ENCODE results near the gene NEUROD2. TPM values are rescaled to one million over a fixed set of nuclear protein-coding genes. Genes with fewer than 3 reads are reported as not detected.
A peak's percentile ranks its signal among the peaks of the same experiment; 100 is the strongest.

The NEUROD2 gene
- total and polyA plus RNA-seq, 2 experiments from 2014 or later = not detected

DNA sequence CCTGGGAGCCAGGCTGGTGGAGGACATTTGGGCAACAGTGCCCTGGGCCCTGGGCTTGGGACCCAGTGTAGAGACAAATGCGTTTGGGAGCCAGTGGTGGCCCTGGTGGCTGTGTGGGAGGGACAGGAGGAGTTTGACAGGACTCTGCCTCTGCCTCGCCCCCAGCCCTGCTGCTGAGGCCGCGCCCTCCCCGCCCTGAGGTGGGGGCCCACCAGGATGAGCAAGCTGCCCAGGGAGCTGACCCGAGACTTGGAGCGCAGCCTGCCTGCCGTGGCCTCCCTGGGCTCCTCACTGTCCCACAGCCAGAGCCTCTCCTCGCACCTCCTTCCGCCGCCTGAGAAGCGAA is 45.6 kb upstream of the NEUROD2 start:
- Mint-ChIP-seq H3K27ac (no peak overlapping the region), H3K4me1 (peaks cover 58% of the 10 kb centered on the region), H3K36me3 (ENCODE audit: low read depth) (peaks cover 10% of the 10 kb centered on the region), H3K9me3 (no peaks in the 10 kb centered on the region; the same call in 2 of the 3 replicates), H3K4me3 (no peak overlapping the region; the same call in 2 of the 3 replicates), H3K27me3 (ENCODE audit: insufficient read depth, low read depth, poor library complexity) (peaks cover 18% of the 10 kb centered on the region)
- no peak overlapping the region for H2AFZ ChIP-seq
- peak overlapping the region; percentile 43; the same call in 1 of the 2 replicates for H3K4me2 ChIP-seq
- ATAC-seq (peak; percentile 9), DNase-seq (ENCODE audit: low spot score) (no peak)
- H3K9me2 ChIP-seq (ENCODE audit: insufficient read depth) = no peaks in the 10 kb centered on the region
- peaks cover 18% of the 10 kb centered on the region for H3K4me1 ChIP-seq (ENCODE audit: insufficient read depth)
- H3K27ac ChIP-seq (ENCODE audit: low read depth) = 0 out of 2 replicates have a peak overlapping the region, but pooled peaks have one; percentile 55
- peaks cover 10% of the 10 kb centered on the region for H4K20me1 ChIP-seq (replicated peaks; ENCODE audit: insufficient read depth)
- peaks cover 13% of the 10 kb centered on the region; the same call in 1 of the 2 replicates for H3F3A ChIP-seq (replicated peaks; ENCODE audit: low read depth)
- H3K36me3 ChIP-seq (ENCODE audit: insufficient read depth) = no peaks in the 10 kb centered on the region
- peaks cover 8% of the 10 kb centered on the region; the same call in 1 of the 2 replicates for H3K79me2 ChIP-seq (replicated peaks; ENCODE audit: insufficient read depth)
- no peaks in the 10 kb centered on the region for H3K27me3 ChIP-seq (ENCODE audit: insufficient read depth)
- no peak overlapping the region for H3K4me3 ChIP-seq
- TF ChIP-seq POLR2AphosphoS5 (IDR thresholded peaks at IDR 0.05; ENCODE audit: low read depth) (no peak), ZNF114 (CRISPR knock-in tag; IDR thresholded peaks at IDR 0.05) (no peak), NANOG (IDR thresholded peaks at IDR 0.05; ENCODE audit: borderline replicate concordance) (no peak), ETS1 (IDR thresholded peaks at IDR 0.05) (no peak), EZH2 (IDR thresholded peaks at IDR 0.05; ENCODE audit: low read depth, unreplicated experiment) (no peak), STAT1 (IDR thresholded peaks at IDR 0.05; ENCODE audit: unreplicated experiment) (no peak), CREB1 (CRISPR knock-in tag; IDR thresholded peaks at IDR 0.05; ENCODE audit: low read depth) (no peak)
- TF ChIP-seq, protein P1, sequence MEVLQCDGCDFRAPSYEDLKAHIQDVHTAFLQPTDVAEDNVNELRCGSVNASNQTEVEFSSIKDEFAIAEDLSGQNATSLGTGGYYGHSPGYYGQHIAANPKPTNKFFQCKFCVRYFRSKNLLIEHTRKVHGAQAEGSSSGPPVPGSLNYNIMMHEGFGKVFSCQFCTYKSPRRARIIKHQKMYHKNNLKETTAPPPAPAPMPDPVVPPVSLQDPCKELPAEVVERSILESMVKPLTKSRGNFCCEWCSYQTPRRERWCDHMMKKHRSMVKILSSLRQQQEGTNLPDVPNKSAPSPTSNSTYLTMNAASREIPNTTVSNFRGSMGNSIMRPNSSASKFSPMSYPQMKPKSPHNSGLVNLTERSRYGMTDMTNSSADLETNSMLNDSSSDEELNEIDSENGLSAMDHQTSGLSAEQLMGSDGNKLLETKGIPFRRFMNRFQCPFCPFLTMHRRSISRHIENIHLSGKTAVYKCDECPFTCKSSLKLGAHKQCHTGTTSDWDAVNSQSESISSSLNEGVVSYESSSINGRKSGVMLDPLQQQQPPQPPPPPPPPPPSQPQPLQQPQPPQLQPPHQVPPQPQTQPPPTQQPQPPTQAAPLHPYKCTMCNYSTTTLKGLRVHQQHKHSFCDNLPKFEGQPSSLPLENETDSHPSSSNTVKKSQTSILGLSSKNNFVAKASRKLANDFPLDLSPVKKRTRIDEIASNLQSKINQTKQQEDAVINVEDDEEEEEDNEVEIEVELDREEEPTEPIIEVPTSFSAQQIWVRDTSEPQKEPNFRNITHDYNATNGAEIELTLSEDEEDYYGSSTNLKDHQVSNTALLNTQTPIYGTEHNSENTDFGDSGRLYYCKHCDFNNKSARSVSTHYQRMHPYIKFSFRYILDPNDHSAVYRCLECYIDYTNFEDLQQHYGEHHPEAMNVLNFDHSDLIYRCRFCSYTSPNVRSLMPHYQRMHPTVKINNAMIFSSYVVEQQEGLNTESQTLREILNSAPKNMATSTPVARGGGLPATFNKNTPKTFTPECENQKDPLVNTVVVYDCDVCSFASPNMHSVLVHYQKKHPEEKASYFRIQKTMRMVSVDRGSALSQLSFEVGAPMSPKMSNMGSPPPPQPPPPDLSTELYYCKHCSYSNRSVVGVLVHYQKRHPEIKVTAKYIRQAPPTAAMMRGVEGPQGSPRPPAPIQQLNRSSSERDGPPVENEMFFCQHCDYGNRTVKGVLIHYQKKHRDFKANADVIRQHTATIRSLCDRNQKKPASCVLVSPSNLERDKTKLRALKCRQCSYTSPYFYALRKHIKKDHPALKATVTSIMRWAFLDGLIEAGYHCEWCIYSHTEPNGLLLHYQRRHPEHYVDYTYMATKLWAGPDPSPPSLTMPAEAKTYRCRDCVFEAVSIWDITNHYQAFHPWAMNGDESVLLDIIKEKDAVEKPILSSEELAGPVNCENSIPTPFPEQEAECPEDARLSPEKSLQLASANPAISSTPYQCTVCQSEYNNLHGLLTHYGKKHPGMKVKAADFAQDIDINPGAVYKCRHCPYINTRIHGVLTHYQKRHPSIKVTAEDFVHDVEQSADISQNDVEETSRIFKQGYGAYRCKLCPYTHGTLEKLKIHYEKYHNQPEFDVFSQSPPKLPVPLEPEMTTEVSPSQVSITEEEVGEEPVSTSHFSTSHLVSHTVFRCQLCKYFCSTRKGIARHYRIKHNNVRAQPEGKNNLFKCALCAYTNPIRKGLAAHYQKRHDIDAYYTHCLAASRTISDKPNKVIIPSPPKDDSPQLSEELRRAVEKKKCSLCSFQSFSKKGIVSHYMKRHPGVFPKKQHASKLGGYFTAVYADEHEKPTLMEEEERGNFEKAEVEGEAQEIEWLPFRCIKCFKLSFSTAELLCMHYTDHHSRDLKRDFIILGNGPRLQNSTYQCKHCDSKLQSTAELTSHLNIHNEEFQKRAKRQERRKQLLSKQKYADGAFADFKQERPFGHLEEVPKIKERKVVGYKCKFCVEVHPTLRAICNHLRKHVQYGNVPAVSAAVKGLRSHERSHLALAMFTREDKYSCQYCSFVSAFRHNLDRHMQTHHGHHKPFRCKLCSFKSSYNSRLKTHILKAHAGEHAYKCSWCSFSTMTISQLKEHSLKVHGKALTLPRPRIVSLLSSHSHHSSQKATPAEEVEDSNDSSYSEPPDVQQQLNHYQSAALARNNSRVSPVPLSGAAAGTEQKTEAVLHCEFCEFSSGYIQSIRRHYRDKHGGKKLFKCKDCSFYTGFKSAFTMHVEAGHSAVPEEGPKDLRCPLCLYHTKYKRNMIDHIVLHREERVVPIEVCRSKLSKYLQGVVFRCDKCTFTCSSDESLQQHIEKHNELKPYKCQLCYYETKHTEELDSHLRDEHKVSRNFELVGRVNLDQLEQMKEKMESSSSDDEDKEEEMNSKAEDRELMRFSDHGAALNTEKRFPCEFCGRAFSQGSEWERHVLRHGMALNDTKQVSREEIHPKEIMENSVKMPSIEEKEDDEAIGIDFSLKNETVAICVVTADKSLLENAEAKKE (CRISPR knock-in tag; IDR thresholded peaks at IDR 0.05) = no peak
- TF ChIP-seq, protein P2, sequence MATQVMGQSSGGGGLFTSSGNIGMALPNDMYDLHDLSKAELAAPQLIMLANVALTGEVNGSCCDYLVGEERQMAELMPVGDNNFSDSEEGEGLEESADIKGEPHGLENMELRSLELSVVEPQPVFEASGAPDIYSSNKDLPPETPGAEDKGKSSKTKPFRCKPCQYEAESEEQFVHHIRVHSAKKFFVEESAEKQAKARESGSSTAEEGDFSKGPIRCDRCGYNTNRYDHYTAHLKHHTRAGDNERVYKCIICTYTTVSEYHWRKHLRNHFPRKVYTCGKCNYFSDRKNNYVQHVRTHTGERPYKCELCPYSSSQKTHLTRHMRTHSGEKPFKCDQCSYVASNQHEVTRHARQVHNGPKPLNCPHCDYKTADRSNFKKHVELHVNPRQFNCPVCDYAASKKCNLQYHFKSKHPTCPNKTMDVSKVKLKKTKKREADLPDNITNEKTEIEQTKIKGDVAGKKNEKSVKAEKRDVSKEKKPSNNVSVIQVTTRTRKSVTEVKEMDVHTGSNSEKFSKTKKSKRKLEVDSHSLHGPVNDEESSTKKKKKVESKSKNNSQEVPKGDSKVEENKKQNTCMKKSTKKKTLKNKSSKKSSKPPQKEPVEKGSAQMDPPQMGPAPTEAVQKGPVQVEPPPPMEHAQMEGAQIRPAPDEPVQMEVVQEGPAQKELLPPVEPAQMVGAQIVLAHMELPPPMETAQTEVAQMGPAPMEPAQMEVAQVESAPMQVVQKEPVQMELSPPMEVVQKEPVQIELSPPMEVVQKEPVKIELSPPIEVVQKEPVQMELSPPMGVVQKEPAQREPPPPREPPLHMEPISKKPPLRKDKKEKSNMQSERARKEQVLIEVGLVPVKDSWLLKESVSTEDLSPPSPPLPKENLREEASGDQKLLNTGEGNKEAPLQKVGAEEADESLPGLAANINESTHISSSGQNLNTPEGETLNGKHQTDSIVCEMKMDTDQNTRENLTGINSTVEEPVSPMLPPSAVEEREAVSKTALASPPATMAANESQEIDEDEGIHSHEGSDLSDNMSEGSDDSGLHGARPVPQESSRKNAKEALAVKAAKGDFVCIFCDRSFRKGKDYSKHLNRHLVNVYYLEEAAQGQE (IDR thresholded peaks at IDR 0.05; ENCODE audit: unreplicated experiment) = no peak
